Measurements from ENCODE around the gene SPARCL1. TPM values are rescaled to one million over a fixed set of nuclear protein-coding genes. Genes with fewer than 3 reads are reported as not detected.
A peak's percentile ranks its signal among the peaks of the same experiment; 100 is the strongest.
"Not testable (repeated sequence)": the region's sequence is repeated elsewhere in the genome, so short reads cannot be mapped to it uniquely, and the experiment has no call there.

The SPARCL1 gene
- total and polyA plus RNA-seq, 2 experiments from 2014 or later = not detected

- TF ChIP-seq CTCF (IDR thresholded peaks at IDR 0.05; ENCODE audit: low read depth, low read length) = no peak
- H3K36me3 ChIP-seq = no peaks in the 10 kb centered on the region
- H3K27me3 ChIP-seq = no peaks in the 10 kb centered on the region
- H3K4me1 ChIP-seq (ENCODE audit: low read depth) = no peaks in the 10 kb centered on the region
- no peak overlapping the region for H3K27ac ChIP-seq
- H3K9me3 ChIP-seq (ENCODE audit: low read depth) = no peaks in the 10 kb centered on the region
- DNase-seq (ENCODE audit: low read depth in 1 of 2, low spot score in 1 of 2) = no peak
- no peak overlapping the region for H3K4me3 ChIP-seq
Observed at GRCh38 chr4:87493115-87493514, 36.1 kb downstream of the SPARCL1 start.

GRCh38 chr4:87491851-87492250, 37.3 kb downstream of the SPARCL1 start:
- H3K36me3 ChIP-seq; H3K4me3 ChIP-seq; H3K9me3 ChIP-seq (ENCODE audit: low read depth); H3K4me1 ChIP-seq (ENCODE audit: low read depth); H3K27me3 ChIP-seq; H3K27ac ChIP-seq: not testable (repeated sequence)
- DNase-seq (ENCODE audit: low read depth in 1 of 2, low spot score in 1 of 2) = peak in 1 of 2 donors; percentile 73

- no peak overlapping the region for H3K27ac ChIP-seq
- no peaks in the 10 kb centered on the region for H3K4me1 ChIP-seq (ENCODE audit: low read depth)
- no peaks in the 10 kb centered on the region for H3K9me3 ChIP-seq (ENCODE audit: low read depth)
- H3K36me3 ChIP-seq = no peaks in the 10 kb centered on the region
- H3K4me3 ChIP-seq = no peak overlapping the region
- no peaks in the 10 kb centered on the region for H3K27me3 ChIP-seq
- TF ChIP-seq CTCF (IDR thresholded peaks at IDR 0.05; ENCODE audit: low read depth, low read length) = no peak
- DNase-seq (ENCODE audit: low read depth in 1 of 2, low spot score in 1 of 2) = no peak
Observed at GRCh38 chr4:87491436-87491835, 37.7 kb downstream of the SPARCL1 start.

GRCh38 chr4:87490664-87491369, 38.4 kb downstream of the SPARCL1 start:
- no peak for TF ChIP-seq CTCF (IDR thresholded peaks at IDR 0.05; ENCODE audit: low read depth, low read length)
- H3K36me3 ChIP-seq = no peaks in the 10 kb centered on the region
- no peaks in the 10 kb centered on the region for H3K9me3 ChIP-seq (ENCODE audit: low read depth)
- DNase-seq (ENCODE audit: low read depth in 1 of 2, low spot score in 1 of 2) = no peak
- H3K27ac ChIP-seq = no peak overlapping the region
- H3K27me3 ChIP-seq = no peaks in the 10 kb centered on the region
- H3K4me1 ChIP-seq (ENCODE audit: low read depth) = no peaks in the 10 kb centered on the region
- H3K4me3 ChIP-seq = no peak overlapping the region

- H3K27me3 ChIP-seq = no peaks in the 10 kb centered on the region
- no peak for TF ChIP-seq CTCF (IDR thresholded peaks at IDR 0.05; ENCODE audit: low read depth, low read length)
- H3K4me3 ChIP-seq = no peak overlapping the region
- no peaks in the 10 kb centered on the region for H3K36me3 ChIP-seq
- no peaks in the 10 kb centered on the region for H3K9me3 ChIP-seq (ENCODE audit: low read depth)
- peak in 1 of 2 donors; percentile 62 for DNase-seq (ENCODE audit: low read depth in 1 of 2, low spot score in 1 of 2)
- H3K4me1 ChIP-seq (ENCODE audit: low read depth) = no peaks in the 10 kb centered on the region
- H3K27ac ChIP-seq = no peak overlapping the region
Observed at GRCh38 chr4:87489678-87490077, 39.5 kb downstream of the SPARCL1 start.

GRCh38 chr4:87488666-87489065, 40.5 kb downstream of the SPARCL1 start:
- not testable (repeated sequence) for H3K4me1 ChIP-seq (ENCODE audit: low read depth); DNase-seq (ENCODE audit: low read depth in 1 of 2, low spot score in 1 of 2); H3K27me3 ChIP-seq; H3K27ac ChIP-seq; H3K36me3 ChIP-seq; H3K4me3 ChIP-seq; H3K9me3 ChIP-seq (ENCODE audit: low read depth)

- H3K27me3 ChIP-seq; H3K36me3 ChIP-seq; H3K27ac ChIP-seq; DNase-seq (ENCODE audit: low read depth in 1 of 2, low spot score in 1 of 2); H3K9me3 ChIP-seq (ENCODE audit: low read depth); H3K4me1 ChIP-seq (ENCODE audit: low read depth); H3K4me3 ChIP-seq: not testable (repeated sequence)
Observed at GRCh38 chr4:87483247-87483646, 45.9 kb downstream of the SPARCL1 start.

All from cardiac muscle cell (in vitro differentiated cells and primary cell).